A673 (cell line): ENCODE measurements around the gene SPATA31C1. TPM values are rescaled to one million over a fixed set of nuclear protein-coding genes. Genes with fewer than 3 reads are reported as not detected.
A peak's percentile ranks its signal among the peaks of the same experiment; 100 is the strongest.

Experiments used
- BruUV-seq: library from RNA; stranded (reverse); fragments of 400-500 nt; replicated peaks from 2 replicates; lab custom pipeline; 2021; lab: Mats Ljungman, UMichigan
- CTCF ChIA-PET: fragments of 300-600 bp; sonication (Branson Sonifier 250); formaldehyde crosslinking; loops from one replicate; lab custom pipeline; 2022; ENCODE audit warnings: antibody characterized with exemption; lab: Charles Lee
- POLR2A ChIA-PET: fragments of 300-600 bp; sonication (Branson Sonifier 250); formaldehyde crosslinking; loops from one replicate; lab custom pipeline; 2022; ENCODE audit warnings: antibody characterized with exemption; ENCODE audit not compliant: low non-redundant PET; lab: Charles Lee
- DNase-seq: peaks from one replicate; pipeline ENCODE4 v3.0.0-alpha.2; 2015; ENCODE audit warnings: low spot score
- H3K27ac ChIP-seq: fragments of 200-600 bp; sonication (generic); 2 replicates; pipeline ENCODE4 v1.5.1; 2016; ENCODE audit warnings: mixed run types, low read depth, mild to moderate bottlenecking, mixed read lengths, antibody characterized with exemption, low read length; ENCODE audit not compliant: poor library complexity, severe bottlenecking
- H3K27me3 ChIP-seq: fragments of 200-600 bp; sonication (generic); replicated peaks from 2 replicates; pipeline ENCODE4 v1.6.1; 2017; ENCODE audit warnings: mixed run types, low read depth, mild to moderate bottlenecking, mixed read lengths, antibody characterized with exemption, low read length; ENCODE audit not compliant: insufficient read depth, poor library complexity
- H3K36me3 ChIP-seq: fragments of 200-600 bp; sonication (generic); 2 replicates; pipeline ENCODE4 v1.6.1; 2016; ENCODE audit warnings: mixed run types, mild to moderate bottlenecking, mixed read lengths, antibody characterized with exemption, low read length; ENCODE audit not compliant: insufficient read depth, poor library complexity, severe bottlenecking
- H3K4me1 ChIP-seq: fragments of 200-600 bp; sonication (generic); 2 replicates; pipeline ENCODE4 v1.6.1; 2017; ENCODE audit warnings: mixed run types, mild to moderate bottlenecking, mixed read lengths, antibody characterized with exemption, low read length; ENCODE audit not compliant: insufficient read depth, poor library complexity, severe bottlenecking
- H3K4me3 ChIP-seq: fragments of 200-600 bp; sonication (generic); 2 replicates; pipeline ENCODE4 v1.5.1; 2016; ENCODE audit warnings: low read depth, mixed run types, mild to moderate bottlenecking, mixed read lengths, low read length; ENCODE audit not compliant: poor library complexity, severe bottlenecking
- H3K9me3 ChIP-seq: fragments of 200-600 bp; sonication (generic); 2 replicates; pipeline ENCODE4 v1.6.1; 2016; ENCODE audit warnings: mixed run types, low read depth, mild to moderate bottlenecking, mixed read lengths, antibody characterized with exemption, low read length; ENCODE audit not compliant: poor library complexity, severe bottlenecking
- CTCF ChIP-seq: fragments of 300-800, 200-600 bp; sonication (generic); conservative IDR thresholded peaks from 2 replicates; pipeline ENCODE4 v1.5.1; 2017; ENCODE audit warnings: low read depth, mild to moderate bottlenecking, antibody characterized with exemption, low read length, moderate library complexity, mixed read lengths
- EZH2 ChIP-seq: fragments of 200-600 bp; sonication (generic); IDR thresholded peaks from 2 replicates; pipeline ENCODE4 v1.6.1; 2017; ENCODE audit warnings: borderline replicate concordance, low read depth, mild to moderate bottlenecking, mixed read lengths, antibody characterized with exemption, low read length; ENCODE audit not compliant: poor library complexity, severe bottlenecking
- intact Hi-C: fragments of 100-400 bp; cut with micrococcal nuclease; formaldehyde crosslinking; loops from one replicate; pipeline ENCODE4 v1.10.0; 2022; ENCODE audit not compliant: unreplicated experiment
- total RNA-seq: library from RNA; stranded (reverse); gene quantifications from 2 replicates; pipeline ENCODE4 v1.2.3, GENCODE V29; 2021

Gene SPATA31C1
- total RNA-seq, 1 experiment from 2014 or later, result not detected

GRCh38 chr9:87973122-87973521, 55.4 kb downstream of the SPATA31C1 start:
- no peak for DNase-seq
- Histone ChIP-seq H3K9me3 (no peaks in the 10 kb centered on the region), H3K27ac (no peak overlapping the region), H3K4me1 (no peaks in the 10 kb centered on the region), H3K4me3 (peak overlapping the region; percentile 69), H3K27me3 (no peaks in the 10 kb centered on the region), H3K36me3 (no peaks in the 10 kb centered on the region)
- no peak for TF ChIP-seq EZH2
- TF ChIP-seq CTCF, result no peak
- BruUV-seq, result no TSS peak
- intact Hi-C loops, result no loop called here
- ChIA-PET CTCF (no interaction called here), POLR2A (no interaction called here)

Other genes starting within 250 kb of the SPATA31C1 start
- 17.0 and 21.0 TPM in 2 replicates for gene CTSL, start 191.8 kb upstream of the SPATA31C1 start, total RNA-seq
- gene SPATA31E1, start 35.1 kb upstream of the SPATA31C1 start, total RNA-seq, result not detected in 2 replicates
- gene CDK20, start 56.6 kb downstream of the SPATA31C1 start, total RNA-seq, result 10.4 and 12.1 TPM in 2 replicates
- gene SPATA31C2, start 220.5 kb downstream of the SPATA31C1 start, total RNA-seq, result 0.17 TPM in 2 replicates